Mesenteric fat pad (tissue), 1 donor: Measurements from ENCODE around the gene KCNB1. TPM values are rescaled to one million over a fixed set of nuclear protein-coding genes. Genes with fewer than 3 reads are reported as not detected.

ENCODE experiments used
- DNase-seq: peaks from one replicate; pipeline ENCODE4 v3.0.0-alpha.2; 2020; ENCODE audit warnings: low spot score
- total RNA-seq: library from RNA; stranded (reverse); fragmentation: NEBNext Ultra II Directional; extraction: Animal tissue kit (Norgen Biotek cat#: 25700); gene quantifications from one replicate; pipeline ENCODE4 v1.2.1, GENCODE V29; 2021
- donor health status: DM: yes; HTN: yes; CAD: no.

Gene KCNB1
- total RNA-seq, 1 donor from 2014 or later: 43.0 TPM

- no peak for DNase-seq
These were observed 37.9 kb downstream of the KCNB1 start for GRCh38 chr20:49444553-49444990.

DNA sequence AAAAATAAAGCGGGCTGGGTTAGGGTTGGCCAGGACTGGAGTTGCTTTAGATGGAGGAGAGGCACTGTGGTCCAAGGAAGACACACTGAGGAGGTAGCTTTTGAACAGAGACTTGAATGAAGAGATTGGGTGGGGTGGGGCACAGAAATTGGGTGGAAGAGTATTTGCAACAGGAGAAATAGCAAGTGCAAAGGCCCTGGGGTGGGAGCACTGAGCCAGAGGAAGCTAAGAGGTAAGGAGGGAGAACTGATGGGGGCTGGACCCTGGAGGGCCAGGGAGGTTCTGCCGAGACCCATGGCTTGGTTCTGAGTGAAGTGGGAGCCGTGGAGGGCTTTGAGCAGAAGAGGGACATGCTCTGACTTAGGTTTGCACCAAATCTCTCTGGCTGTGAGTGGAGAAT lies 45.4 kb downstream of the KCNB1 start:
- no peak for DNase-seq

DNA sequence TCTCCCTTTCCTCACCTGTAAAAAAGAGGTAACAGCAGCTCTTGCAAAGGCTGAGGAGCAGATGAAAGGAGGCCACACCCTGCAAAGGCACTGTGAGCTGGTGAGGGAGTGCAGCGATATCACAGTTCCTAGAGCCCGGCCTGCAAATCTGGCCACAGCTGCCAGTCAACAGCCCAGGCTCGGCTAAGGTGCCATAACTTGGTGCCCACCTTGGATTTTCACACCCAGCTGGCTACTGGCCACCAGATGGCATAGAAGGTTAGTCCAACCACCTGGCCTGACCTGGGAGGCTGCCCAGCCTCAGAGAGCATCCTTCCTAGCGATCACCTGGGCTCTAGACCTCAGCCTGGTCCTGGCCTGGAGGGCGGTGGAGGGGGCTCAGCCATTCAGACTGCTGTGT lies 46.8 kb downstream of the KCNB1 start:
- no peak for DNase-seq

DNA sequence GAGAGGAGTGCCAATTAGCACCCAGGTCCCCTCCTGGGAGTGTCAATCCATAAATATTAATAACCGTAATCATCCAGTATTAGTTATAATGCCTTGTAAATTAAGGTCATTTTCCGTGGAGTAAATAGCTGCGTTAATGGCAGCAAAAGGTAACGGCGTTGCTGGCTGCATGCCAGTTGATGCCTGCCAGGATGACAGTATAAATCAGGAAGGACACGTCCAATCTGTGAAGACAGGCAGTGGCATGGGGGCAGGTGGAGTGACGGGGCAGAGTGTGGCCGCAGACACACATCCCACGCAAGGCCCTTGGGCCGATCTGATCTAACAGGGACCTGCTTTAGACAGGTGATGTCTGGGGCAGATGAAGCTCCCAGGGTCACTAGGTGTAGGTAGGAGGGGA lies 49.1 kb downstream of the KCNB1 start:
- DNase-seq: no peak

- DNase-seq: no peak
These were observed 49.9 kb downstream of the KCNB1 start for GRCh38 chr20:49432550-49432949.

GRCh38 chr20:49431329-49431728 lies 51.1 kb downstream of the KCNB1 start:
- DNase-seq: no peak

GRCh38 chr20:49430320-49430719 lies 52.1 kb downstream of the KCNB1 start:
- no peak for DNase-seq

DNA sequence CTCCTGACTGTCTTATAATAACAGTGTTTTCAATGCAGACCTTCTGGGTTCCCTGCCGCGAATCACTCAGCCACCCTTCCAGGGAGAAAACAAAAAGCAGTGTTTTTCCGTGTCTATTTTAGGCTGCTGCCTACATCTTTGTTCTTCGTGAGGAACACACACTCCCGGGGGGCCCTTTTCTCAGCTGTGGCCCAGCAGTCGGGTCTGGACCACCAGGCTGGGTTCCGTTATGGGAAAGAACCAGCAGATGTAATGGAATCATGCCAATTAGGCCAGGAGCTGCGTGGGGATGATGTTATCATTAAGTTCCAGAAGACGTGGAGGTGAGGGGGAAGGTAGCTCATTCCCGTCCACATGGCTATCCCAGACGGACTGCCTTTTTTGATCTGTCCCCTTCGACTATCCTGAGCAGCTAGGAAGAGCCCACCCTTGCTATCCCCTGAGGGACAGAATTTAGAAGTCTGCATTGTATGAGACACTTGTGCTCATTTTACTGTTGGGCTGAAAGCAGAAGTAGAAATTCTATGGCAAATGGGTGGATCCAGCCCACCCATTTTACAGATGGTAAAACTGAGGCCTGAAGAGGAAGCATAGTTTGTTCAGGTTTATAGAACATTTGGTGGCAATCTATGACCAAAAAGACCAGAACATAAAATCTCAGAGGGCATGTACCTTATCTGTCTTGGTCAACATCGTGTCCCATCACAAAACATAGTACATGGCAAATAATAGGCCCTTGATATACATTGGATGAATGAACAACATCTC lies 54.5 kb downstream of the KCNB1 start:
- DNase-seq: no peak

DNA sequence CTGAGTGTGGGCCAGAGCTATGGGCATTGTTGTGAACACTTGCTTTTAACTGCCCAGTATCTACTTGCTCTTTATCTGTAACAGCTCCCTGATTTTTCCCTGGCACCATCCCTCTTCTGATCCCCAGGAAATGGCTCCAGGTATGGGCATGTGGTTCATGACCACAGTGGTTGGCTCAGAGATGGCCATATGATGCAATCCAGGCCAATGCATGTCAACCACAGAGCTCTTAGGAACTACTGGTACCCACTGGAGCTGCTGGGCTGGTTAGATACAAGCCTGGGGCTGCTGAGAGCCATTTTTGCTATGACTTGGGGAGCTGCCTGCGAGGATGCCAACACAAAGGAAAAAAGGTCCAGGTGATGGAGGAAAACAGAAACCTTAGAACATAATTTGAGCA lies 55.6 kb downstream of the KCNB1 start:
- no peak for DNase-seq

DNA sequence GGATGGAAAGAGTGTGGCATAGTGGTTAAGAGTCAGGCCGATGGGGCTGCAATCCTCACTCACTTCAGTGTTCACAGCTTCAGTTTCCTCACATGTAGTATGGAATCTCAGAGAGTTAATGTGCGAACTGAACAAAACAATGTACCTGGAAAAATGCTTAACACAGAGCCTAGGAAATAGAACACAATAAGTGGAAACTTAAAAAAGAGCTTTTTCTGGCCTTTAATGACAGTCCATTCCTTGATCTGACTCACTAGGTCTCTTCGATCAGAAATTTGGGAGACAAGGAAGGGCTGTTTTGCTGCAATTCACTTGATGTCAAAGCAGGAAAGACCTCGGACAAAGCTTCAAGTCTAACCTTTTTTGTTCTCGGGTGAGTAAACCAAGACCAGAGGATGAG lies 56.1 kb downstream of the KCNB1 start:
- DNase-seq: no peak

- no peak for DNase-seq
These were observed 57.9 kb downstream of the KCNB1 start for GRCh38 chr20:49424536-49424935.

- DNase-seq: no peak
These were observed 60.3 kb downstream of the KCNB1 start for GRCh38 chr20:49422161-49422560.

GRCh38 chr20:49420811-49421295 lies 61.6 kb downstream of the KCNB1 start:
- no peak for DNase-seq

DNA sequence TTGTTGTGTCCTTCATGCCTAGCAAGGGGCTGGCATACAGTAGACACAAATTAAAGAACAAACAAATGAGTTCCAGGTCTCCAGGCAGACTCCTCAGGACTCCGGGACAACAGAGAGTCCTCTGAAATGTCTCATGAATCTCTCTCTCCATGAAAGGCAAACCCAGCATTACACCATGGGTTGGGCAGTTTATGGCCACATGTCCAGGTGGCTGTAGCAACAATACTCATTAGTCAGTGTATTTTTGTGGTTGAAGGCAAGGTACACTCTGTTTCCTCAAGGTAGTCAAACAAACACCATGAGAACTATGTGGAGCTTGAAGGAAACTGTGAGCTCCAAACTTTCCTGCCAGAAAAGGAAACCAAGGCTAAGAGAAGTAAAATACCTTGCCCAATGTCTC lies 62.2 kb downstream of the KCNB1 start:
- DNase-seq: no peak

- DNase-seq: no peak
These were observed 62.7 kb downstream of the KCNB1 start for GRCh38 chr20:49419785-49420184.

DNA sequence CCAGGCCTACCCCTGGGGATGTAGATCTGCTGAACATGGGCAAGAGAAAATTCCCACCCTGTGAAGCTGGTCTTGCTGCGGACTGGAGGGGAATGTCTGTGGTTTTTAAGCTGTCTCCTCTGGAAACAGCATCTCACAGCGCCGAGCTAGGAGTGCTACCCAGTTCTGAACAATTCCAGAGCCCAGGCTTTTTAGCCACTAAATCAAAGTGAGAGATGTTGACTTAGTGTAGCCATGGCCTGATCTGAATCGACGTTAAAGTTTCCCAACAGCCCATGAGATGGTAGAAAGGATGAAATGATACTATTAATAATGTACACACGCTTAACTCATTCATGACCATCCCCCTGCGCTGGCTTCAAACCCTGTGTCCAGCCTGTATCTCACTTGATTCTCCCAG lies 63.7 kb downstream of the KCNB1 start:
- no peak for DNase-seq

DNA sequence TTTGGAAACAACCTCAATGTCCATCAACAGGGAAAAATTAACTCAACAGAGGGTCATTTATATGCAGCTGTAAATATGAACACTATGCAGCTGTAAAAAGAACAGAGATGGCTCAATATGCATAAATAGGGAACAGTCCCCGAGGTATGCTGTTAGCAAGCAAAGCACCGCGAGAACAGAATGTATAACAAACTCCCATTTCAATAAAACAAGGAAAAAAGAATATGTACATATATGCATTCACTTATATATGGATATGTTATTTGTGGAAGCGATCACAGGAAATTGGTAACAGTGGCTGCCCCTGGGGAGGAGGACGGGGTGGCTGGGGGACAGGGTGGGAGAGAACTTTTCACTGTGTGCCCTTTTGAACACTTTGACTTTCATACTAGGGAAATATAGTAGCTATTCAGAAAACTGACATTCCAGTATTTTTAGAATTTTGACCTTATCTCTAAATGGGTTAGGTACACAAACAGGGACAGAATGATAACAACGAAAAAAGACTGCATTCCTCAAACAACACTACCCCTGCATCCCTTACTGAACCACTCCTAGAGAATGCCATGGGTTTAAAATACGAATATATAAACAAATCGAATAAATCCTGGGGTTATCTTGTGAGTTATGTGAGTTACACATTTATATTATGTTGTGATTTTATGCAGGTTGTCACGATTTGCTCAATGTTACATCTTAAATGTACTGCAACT lies 64.5 kb downstream of the KCNB1 start:
- DNase-seq: no peak

DNA sequence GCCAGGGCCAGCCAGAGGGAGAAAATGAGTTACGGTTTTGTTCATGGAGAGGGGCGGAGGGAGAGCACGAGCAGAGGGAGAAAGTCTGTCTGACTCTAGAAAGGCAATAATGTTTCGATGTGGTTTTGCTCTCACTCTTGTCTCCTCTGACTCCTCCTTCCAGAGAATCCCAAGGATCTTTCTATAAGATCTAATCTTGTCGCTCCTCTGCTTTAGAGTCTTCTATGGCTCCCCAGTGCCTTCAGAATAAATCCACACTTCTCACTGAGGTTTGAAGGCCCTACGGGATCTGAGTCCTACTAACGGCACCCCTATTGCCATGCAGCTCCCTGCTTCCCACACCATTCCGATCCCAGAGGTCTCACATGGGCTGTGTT lies 66.8 kb downstream of the KCNB1 start:
- no peak for DNase-seq

DNA sequence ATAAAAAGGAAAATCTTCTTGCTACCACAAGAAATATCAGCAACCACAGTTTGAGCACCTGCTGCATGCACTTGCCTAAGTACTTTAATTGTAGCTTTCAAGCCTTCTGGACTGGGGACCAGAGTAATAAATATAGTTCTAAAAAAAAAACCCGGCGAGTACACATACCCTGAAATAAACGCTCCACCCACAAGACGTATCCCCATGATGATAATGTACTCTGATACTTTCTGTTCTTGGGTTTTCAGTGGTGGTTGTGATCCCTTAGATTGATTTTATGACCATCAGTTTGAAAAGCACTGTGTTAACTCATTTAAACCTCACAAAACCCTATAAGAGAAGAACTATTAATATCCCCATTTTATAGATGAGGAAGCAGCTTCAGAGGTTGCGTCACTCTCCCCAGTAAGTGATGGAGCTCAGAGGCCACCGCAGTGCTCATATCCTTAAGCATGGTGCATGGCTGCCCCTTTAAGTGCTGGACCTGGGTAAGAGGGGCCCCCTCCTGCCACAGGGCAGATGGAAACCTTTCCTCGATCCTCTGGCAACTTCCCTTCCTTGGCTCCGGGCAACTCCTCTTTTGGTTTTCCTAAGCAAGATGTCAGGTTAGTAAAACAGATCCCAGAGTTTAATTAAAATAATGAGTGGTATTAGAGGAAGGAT lies 67.3 kb downstream of the KCNB1 start:
- no peak for DNase-seq

DNA sequence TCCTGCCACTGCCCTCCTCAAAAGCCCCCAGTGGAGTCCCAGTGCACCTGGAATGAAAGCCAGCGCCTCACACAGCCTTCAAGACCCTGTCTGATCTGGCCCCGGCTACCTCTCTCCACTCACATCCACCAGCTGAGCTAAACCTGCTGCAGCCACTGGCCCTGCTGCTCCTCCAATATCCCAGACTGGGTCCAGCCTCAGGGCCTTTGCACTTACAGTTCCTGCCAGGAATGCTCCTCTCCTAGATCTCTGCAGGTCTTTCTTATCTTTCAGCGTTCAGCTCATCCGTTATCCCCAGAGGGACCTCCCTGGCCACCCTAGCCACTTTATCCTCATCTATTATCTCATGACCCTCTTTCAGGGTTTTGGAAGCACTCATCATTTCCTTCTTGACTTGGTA lies 68.8 kb downstream of the KCNB1 start:
- DNase-seq: no peak

DNA sequence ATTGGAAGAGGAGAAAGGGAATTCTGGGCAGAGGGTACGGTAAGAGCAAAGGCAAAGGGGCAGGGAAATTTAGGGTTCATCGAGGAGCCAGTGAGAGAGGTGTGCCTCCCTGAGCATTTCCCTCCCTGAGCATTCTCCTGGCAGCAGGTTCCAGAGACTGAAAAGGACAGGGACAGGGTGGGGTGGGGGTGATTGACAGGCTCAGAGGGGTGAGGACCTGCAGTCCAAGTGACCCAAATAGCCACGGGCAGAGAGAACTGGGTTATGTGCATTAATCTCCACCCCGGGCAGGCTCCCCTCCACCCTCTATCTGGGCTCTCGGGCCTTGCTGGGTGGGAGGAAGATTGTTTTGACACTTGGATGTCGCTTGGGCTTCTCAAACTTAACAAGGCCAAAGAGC lies 69.5 kb downstream of the KCNB1 start:
- DNase-seq: no peak

GRCh38 chr20:49412254-49412653 lies 70.2 kb downstream of the KCNB1 start:
- no peak for DNase-seq
